Neural cell (in vitro differentiated cells): ENCODE measurements around the gene HIRIP3. TPM values are rescaled to one million over a fixed set of nuclear protein-coding genes. Genes with fewer than 3 reads are reported as not detected.

Source experiments
- H2AFZ ChIP-seq: fragments of 200-600, 300-800 bp; sonication (generic), shearing (Covaris generic); 2 replicates; pipeline ENCODE4 v1.6.0; 2014; ENCODE audit warnings: low read depth, mild to moderate bottlenecking, antibody characterized with exemption, low read length, moderate library complexity
- H3F3A ChIP-seq: fragments of 200-600 bp; shearing (Covaris generic); 2 replicates; pipeline ENCODE4 v1.6.1; 2016; ENCODE audit warnings: mild to moderate bottlenecking, moderate library complexity, mixed read lengths, antibody characterized with exemption, low read length; ENCODE audit not compliant: insufficient read depth, poor library complexity, severe bottlenecking
- H3K27ac ChIP-seq: fragments of 200-600, 300-800 bp; sonication (generic), shearing (Covaris generic); 2 replicates; pipeline ENCODE4 v1.5.1; 2014; ENCODE audit warnings: mild to moderate bottlenecking, low read length, moderate library complexity
- H3K27me3 ChIP-seq: fragments of 300-800, 200-600 bp; sonication (generic), shearing (Covaris generic); 2 replicates; pipeline ENCODE4 v1.6.0; 2014; ENCODE audit warnings: mild to moderate bottlenecking, low read depth, low read length, moderate library complexity; ENCODE audit not compliant: insufficient read depth
- H3K36me3 ChIP-seq: fragments of 300-800, 200-600 bp; sonication (generic), shearing (Covaris generic); 2 replicates; pipeline ENCODE4 v1.5.1; 2014; ENCODE audit warnings: mild to moderate bottlenecking, antibody characterized with exemption, low read length, moderate library complexity; ENCODE audit not compliant: insufficient read depth
- H3K4me2 ChIP-seq: fragments of 300-800, 200-600 bp; sonication (generic), shearing (Covaris generic); 2 replicates; pipeline ENCODE4 v1.6.0; 2014; ENCODE audit warnings: mild to moderate bottlenecking, low read length
- H3K4me3 ChIP-seq: fragments of 300-800, 200-600 bp; sonication (generic), shearing (Covaris generic); 2 replicates; pipeline ENCODE4 v1.5.1; 2014; ENCODE audit warnings: mild to moderate bottlenecking, low read length, moderate library complexity
- H3K79me2 ChIP-seq: fragments of 200-600 bp; shearing (Covaris generic); replicated peaks from 2 replicates; pipeline ENCODE4 v1.6.0; 2014; ENCODE audit warnings: mild to moderate bottlenecking, low read length, moderate library complexity; ENCODE audit not compliant: insufficient read depth
- H3K9ac ChIP-seq: fragments of 300-800, 200-600 bp; sonication (generic), shearing (Covaris generic); 2 replicates; pipeline ENCODE4 v1.6.1; 2016; ENCODE audit warnings: mild to moderate bottlenecking, low read length, mixed read lengths
- H3K9me2 ChIP-seq: fragments of 200-600 bp; shearing (Covaris generic); 2 replicates; pipeline ENCODE4 v1.6.1; 2016; ENCODE audit warnings: mild to moderate bottlenecking, low read length, mixed read lengths; ENCODE audit not compliant: insufficient read depth
- H3K9me3 ChIP-seq: fragments of 200-600, 300-800 bp; sonication (generic), shearing (Covaris generic); 2 replicates; pipeline ENCODE4 v1.6.1; 2016; ENCODE audit warnings: mild to moderate bottlenecking, mixed run types, low read length, moderate library complexity, mixed read lengths
- H4K20me1 ChIP-seq: fragments of 200-600 bp; shearing (Covaris generic); 2 replicates; pipeline ENCODE4 v1.6.1; 2016; ENCODE audit warnings: mild to moderate bottlenecking, mixed run types; ENCODE audit not compliant: insufficient read depth
- CTCF ChIP-seq: fragments of 450-650 bp; IDR thresholded peaks from 2 replicates; pipeline ENCODE4 v1.5.1; 2014; ENCODE audit warnings: antibody characterized with exemption, mild to moderate bottlenecking, moderate library complexity; ENCODE audit not compliant: poor library complexity, severe bottlenecking
- EP300 ChIP-seq: fragments of 450-650 bp; conservative IDR thresholded peaks from 2 replicates; pipeline ENCODE4 v1.6.1; 2014; ENCODE audit warnings: antibody characterized with exemption, mild to moderate bottlenecking, moderate library complexity; ENCODE audit not compliant: poor library complexity, severe bottlenecking
- EZH2 ChIP-seq: fragments of 200-600, 300-800 bp; shearing (Covaris generic), sonication (generic); IDR thresholded peaks from 2 replicates; pipeline ENCODE4 v1.6.1; 2014; ENCODE audit warnings: antibody characterized with exemption, low read length, borderline replicate concordance, mild to moderate bottlenecking; ENCODE audit not compliant: insufficient read depth, poor library complexity, severe bottlenecking
- MXI1 ChIP-seq: fragments of 450-650 bp; conservative IDR thresholded peaks from 2 replicates; pipeline ENCODE4 v1.6.1; 2014; ENCODE audit warnings: antibody characterized with exemption, mild to moderate bottlenecking; ENCODE audit not compliant: poor library complexity, severe bottlenecking
- POLR2AphosphoS5 ChIP-seq: IDR thresholded peaks from 2 replicates; pipeline ENCODE4 v1.6.1; 2012
- RAD21 ChIP-seq: fragments of 450-650 bp; conservative IDR thresholded peaks from 2 replicates; pipeline ENCODE4 v1.6.1; 2014; ENCODE audit warnings: antibody characterized with exemption, mild to moderate bottlenecking, moderate library complexity
- REST ChIP-seq: IDR thresholded peaks from 2 replicates; pipeline ENCODE4 v1.6.1; 2012; ENCODE audit warnings: borderline replicate concordance
- SMC3 ChIP-seq: fragments of 450-650 bp; conservative IDR thresholded peaks from 2 replicates; pipeline ENCODE4 v1.6.1; 2014; ENCODE audit warnings: antibody characterized with exemption, mild to moderate bottlenecking, moderate library complexity; ENCODE audit not compliant: poor library complexity
- polyA plus RNA-seq: library from polyadenylated mRNA; depleted of rRNA; stranded (reverse); fragments of >200 nt; gene quantifications from 2 replicates; pipeline ENCODE4 v1.2.3, GENCODE V29; 2014

Gene HIRIP3
- polyA plus RNA-seq, 1 donor from 2014 or later = 51.2 TPM

DNA sequence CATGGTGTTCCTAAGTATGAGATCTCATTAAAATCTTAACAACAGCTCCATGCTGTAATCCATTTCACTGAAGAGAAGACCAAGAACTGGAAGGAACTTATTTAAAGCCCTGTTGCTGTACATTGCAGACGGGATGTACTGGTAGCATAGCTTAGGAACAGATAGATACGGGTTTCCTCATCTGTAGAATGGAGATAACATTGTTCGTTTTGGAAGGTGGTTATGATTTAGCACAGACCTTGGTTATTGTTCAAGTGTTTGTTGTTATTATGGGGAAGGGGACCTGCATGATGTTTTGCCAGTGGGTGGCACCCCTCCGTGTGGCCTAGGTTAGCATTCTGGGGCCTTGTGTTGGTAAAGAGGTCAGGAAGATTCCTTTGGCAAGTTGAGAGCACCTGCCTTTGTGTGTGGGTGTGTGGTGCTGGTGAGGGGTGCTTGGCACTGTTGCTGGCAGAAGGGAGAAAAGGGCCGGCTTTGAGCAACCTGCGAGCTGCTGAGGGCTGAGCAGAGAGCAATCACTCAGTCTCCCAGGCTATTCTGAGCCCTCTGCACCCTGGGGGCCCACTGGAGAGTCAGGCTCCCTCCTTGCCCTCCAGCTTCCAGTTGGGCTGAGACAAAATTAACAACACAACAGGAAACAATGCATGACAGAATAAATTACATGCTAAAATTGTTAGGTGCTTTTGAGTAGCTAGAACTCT lies 19.5 kb downstream of the HIRIP3 start:
- H3K27ac ChIP-seq = peak overlapping the region; percentile 2
- no peaks in the 10 kb centered on the region for H3K36me3 ChIP-seq
- peaks cover 12% of the 10 kb centered on the region for H4K20me1 ChIP-seq
- no peaks in the 10 kb centered on the region for H3K27me3 ChIP-seq
- H3K9me3 ChIP-seq = no peaks in the 10 kb centered on the region
- no peaks in the 10 kb centered on the region for H3F3A ChIP-seq
- H3K4me2 ChIP-seq = peak overlapping the region; percentile 92
- H3K79me2 ChIP-seq = peaks cover 41% of the 10 kb centered on the region
- peak overlapping the region; percentile 98 for H3K9ac ChIP-seq
- H3K4me3 ChIP-seq = peak overlapping the region; percentile 99
- TF ChIP-seq POLR2AphosphoS5 (no peak), RAD21 (no peak), CTCF (no peak), EP300 (no peak)
- H3K9me2 ChIP-seq = no peaks in the 10 kb centered on the region
- no peak overlapping the region for H2AFZ ChIP-seq

GRCh38 chr16:29975134-29975538 lies 20.3 kb downstream of the HIRIP3 start:
- Histone ChIP-seq H2AFZ (no peak overlapping the region), H3K27me3 (no peaks in the 10 kb centered on the region), H3K9me2 (no peaks in the 10 kb centered on the region), H3F3A (no peaks in the 10 kb centered on the region), H3K36me3 (no peaks in the 10 kb centered on the region), H4K20me1 (peaks cover 12% of the 10 kb centered on the region), H3K4me2 (peak overlapping the region; percentile 92), H3K4me3 (peak overlapping the region; percentile 99), H3K27ac (peak overlapping the region; percentile 97), H3K9ac (peak overlapping the region; percentile 98), H3K79me2 (peaks cover 41% of the 10 kb centered on the region), H3K9me3 (no peaks in the 10 kb centered on the region)
- no peak for TF ChIP-seq POLR2AphosphoS5
- no peak for TF ChIP-seq CTCF
- TF ChIP-seq SMC3 = no peak
- no peak for TF ChIP-seq EP300
- TF ChIP-seq REST = no peak
- no peak for TF ChIP-seq EZH2
- no peak for TF ChIP-seq MXI1
- TF ChIP-seq RAD21 = no peak
